HEK293 (cell line): ENCODE results near the gene BRCA1.
A peak's percentile ranks its signal among the peaks of the same experiment; 100 is the strongest.

ENCODE experiments used
- CTCF ChIA-PET: fragments of 350-600 bp; formaldehyde crosslinking; extraction: SDS; loops from one replicate; lab custom pipeline; 2021; ENCODE audit warnings: antibody characterized with exemption; lab: Yijun Ruan, JAX
- POLR2A ChIA-PET: fragments of 300-600 bp; formaldehyde crosslinking; extraction: SDS; loops from one replicate; lab custom pipeline; 2020; ENCODE audit warnings: antibody characterized with exemption, inconsistent platforms; lab: Yijun Ruan, JAX
- H3K27ac ChIP-seq: fragments of 200-500 bp; sonication (Bioruptor generic); 2 replicates; pipeline ENCODE4 v1.5.1; 2014; ENCODE audit warnings: low read depth, low read length, control low read depth, inconsistent platforms; ENCODE audit errors: extremely low read depth
- H3K36me3 ChIP-seq, 2 experiments: fragments of 200-500 bp in 1 of 2; sonication (Bioruptor generic) in 1 of 2; 1 replicate in 1 of 2; 2 replicates in 1 of 2; pipeline ENCODE4 v1.5.1; 2014 to 2017; ENCODE audit warnings: inconsistent platforms in 2 of 2, low read length in 2 of 2; ENCODE audit not compliant: control insufficient read depth in 2 of 2, insufficient read depth in 1 of 2
- H3K4me1 ChIP-seq: fragments of 200-500 bp; sonication (Bioruptor generic); 2 replicates; pipeline ENCODE4 v1.5.1; 2014; ENCODE audit warnings: mild to moderate bottlenecking, low read length, inconsistent platforms; ENCODE audit not compliant: control insufficient read depth, insufficient read depth
- H3K4me3 ChIP-seq: 2 replicates; pipeline ENCODE4 v1.5.1; 2011; ENCODE audit warnings: low read depth, mild to moderate bottlenecking, control low read depth, low read length, moderate library complexity
- H3K9me3 ChIP-seq: fragments of 200-500 bp; sonication (Bioruptor generic); 2 replicates; pipeline ENCODE4 v1.5.1; 2014; ENCODE audit warnings: low read depth, low read length, inconsistent platforms; ENCODE audit not compliant: control insufficient read depth, insufficient read depth
- GLIS2 ChIP-seq: fragments of 450-650 bp; formaldehyde crosslinking; IDR thresholded peaks from 2 replicates; pipeline ENCODE4 v1.5.1; 2016; ENCODE audit warnings: missing biosample characterization, missing genetic modification characterization
- IKZF3 ChIP-seq: fragments of 450-650 bp; IDR thresholded peaks from 2 replicates; pipeline ENCODE4 v1.5.0; 2018; ENCODE audit warnings: missing biosample characterization, mild to moderate bottlenecking, missing genetic modification characterization, moderate library complexity
- SP2 ChIP-seq: fragments of 450-650 bp; formaldehyde crosslinking; IDR thresholded peaks from 2 replicates; pipeline ENCODE4 v1.5.1; 2016; ENCODE audit warnings: missing biosample characterization, missing genetic modification characterization
- SP7 ChIP-seq: fragments of 450-650 bp; formaldehyde crosslinking; IDR thresholded peaks from 2 replicates; pipeline ENCODE4 v1.5.1; 2016; ENCODE audit warnings: missing biosample characterization, missing genetic modification characterization
- ZBTB20 ChIP-seq: fragments of 450-650 bp; formaldehyde crosslinking; IDR thresholded peaks from 2 replicates; pipeline ENCODE4 v1.5.1; 2016; ENCODE audit warnings: missing biosample characterization, missing genetic modification characterization
- ZBTB26 ChIP-seq: fragments of 450-650 bp; formaldehyde crosslinking; optimal IDR thresholded peaks from 2 replicates; pipeline ENCODE3; 2016; ENCODE audit warnings: missing biosample characterization, mild to moderate bottlenecking, missing genetic modification characterization
- ZNF16 ChIP-seq: fragments of 450-650 bp; formaldehyde crosslinking; IDR thresholded peaks from 2 replicates; pipeline ENCODE4 v1.5.1; 2016; ENCODE audit warnings: low read depth, missing biosample characterization, missing genetic modification characterization
- ZNF175 ChIP-seq: fragments of 450-650 bp; formaldehyde crosslinking; IDR thresholded peaks from 2 replicates; pipeline ENCODE4 v1.5.1; 2016; ENCODE audit warnings: missing biosample characterization, missing genetic modification characterization
- ZNF221 ChIP-seq: fragments of 450-650 bp; formaldehyde crosslinking; IDR thresholded peaks from 2 replicates; pipeline ENCODE4 v1.5.1; 2017; ENCODE audit warnings: missing biosample characterization, missing genetic modification characterization, borderline replicate concordance
- ZNF24 ChIP-seq: fragments of 450-650 bp; formaldehyde crosslinking; IDR thresholded peaks from 2 replicates; pipeline ENCODE4 v1.5.1; 2016; ENCODE audit warnings: missing biosample characterization, missing genetic modification characterization
- ZNF248 ChIP-seq: fragments of 450-650 bp; formaldehyde crosslinking; IDR thresholded peaks from 2 replicates; pipeline ENCODE4 v1.5.1; 2017; ENCODE audit warnings: missing biosample characterization, missing genetic modification characterization
- ZNF394 ChIP-seq: fragments of 450-650 bp; formaldehyde crosslinking; IDR thresholded peaks from 2 replicates; pipeline ENCODE4 v1.5.1; 2016; ENCODE audit warnings: missing biosample characterization, missing genetic modification characterization, mild to moderate bottlenecking, moderate library complexity, borderline replicate concordance
- ZNF416 ChIP-seq: fragments of 450-650 bp; formaldehyde crosslinking; IDR thresholded peaks from 2 replicates; pipeline ENCODE4 v1.5.1; 2016; ENCODE audit warnings: missing biosample characterization, missing genetic modification characterization
- ZNF549 ChIP-seq: fragments of 450-650 bp; IDR thresholded peaks from 2 replicates; pipeline ENCODE4 v1.5.1; 2018; ENCODE audit warnings: missing biosample characterization, missing genetic modification characterization, mild to moderate bottlenecking, inconsistent platforms, moderate library complexity
- ZNF621 ChIP-seq: fragments of 450-650 bp; formaldehyde crosslinking; IDR thresholded peaks from 2 replicates; pipeline ENCODE4 v1.5.1; 2017; ENCODE audit warnings: missing biosample characterization, missing genetic modification characterization
- ZNF660 ChIP-seq: fragments of 450-650 bp; IDR thresholded peaks from 2 replicates; pipeline ENCODE4 v1.5.1; 2018; ENCODE audit warnings: missing biosample characterization, mild to moderate bottlenecking, missing genetic modification characterization
- ZNF677 ChIP-seq: fragments of 450-650 bp; IDR thresholded peaks from 2 replicates; pipeline ENCODE4 v1.5.0; 2018; ENCODE audit warnings: missing biosample characterization, mild to moderate bottlenecking, missing genetic modification characterization, moderate library complexity
- ZNF777 ChIP-seq: fragments of 450-650 bp; formaldehyde crosslinking; IDR thresholded peaks from 2 replicates; pipeline ENCODE4 v1.5.1; 2017; ENCODE audit warnings: missing biosample characterization, missing genetic modification characterization, borderline replicate concordance
- ZNF843 ChIP-seq: fragments of 450-650 bp; formaldehyde crosslinking; IDR thresholded peaks from 2 replicates; pipeline ENCODE4 v1.5.1; 2016; ENCODE audit warnings: missing biosample characterization, missing genetic modification characterization
- ZXDB ChIP-seq: fragments of 450-650 bp; formaldehyde crosslinking; IDR thresholded peaks from 2 replicates; pipeline ENCODE4 v1.5.1; 2016; ENCODE audit warnings: missing biosample characterization, missing genetic modification characterization
- TF ChIP-seq, protein P1 (sequence below): fragments of 450-650 bp; formaldehyde crosslinking; IDR thresholded peaks from 2 replicates; pipeline ENCODE4 v1.5.1; 2016; ENCODE audit warnings: missing biosample characterization, missing genetic modification characterization, borderline replicate concordance
- TF ChIP-seq, protein P2 (sequence below): fragments of 450-650 bp; formaldehyde crosslinking; IDR thresholded peaks from 2 replicates; pipeline ENCODE4 v1.5.1; 2016; ENCODE audit warnings: missing biosample characterization, missing genetic modification characterization
- TF ChIP-seq, protein P3 (sequence below): fragments of 450-650 bp; formaldehyde crosslinking; IDR thresholded peaks from 2 replicates; pipeline ENCODE4 v1.5.1; 2016; ENCODE audit warnings: missing biosample characterization, missing genetic modification characterization
- TF ChIP-seq, protein P4 (sequence below): sonication (generic); formaldehyde crosslinking; IDR thresholded peaks from 2 replicates; pipeline ENCODE4 v1.8.1; 2022; ENCODE audit warnings: mild to moderate bottlenecking, moderate library complexity, missing genetic modification reagents

Gene BRCA1

DNA sequence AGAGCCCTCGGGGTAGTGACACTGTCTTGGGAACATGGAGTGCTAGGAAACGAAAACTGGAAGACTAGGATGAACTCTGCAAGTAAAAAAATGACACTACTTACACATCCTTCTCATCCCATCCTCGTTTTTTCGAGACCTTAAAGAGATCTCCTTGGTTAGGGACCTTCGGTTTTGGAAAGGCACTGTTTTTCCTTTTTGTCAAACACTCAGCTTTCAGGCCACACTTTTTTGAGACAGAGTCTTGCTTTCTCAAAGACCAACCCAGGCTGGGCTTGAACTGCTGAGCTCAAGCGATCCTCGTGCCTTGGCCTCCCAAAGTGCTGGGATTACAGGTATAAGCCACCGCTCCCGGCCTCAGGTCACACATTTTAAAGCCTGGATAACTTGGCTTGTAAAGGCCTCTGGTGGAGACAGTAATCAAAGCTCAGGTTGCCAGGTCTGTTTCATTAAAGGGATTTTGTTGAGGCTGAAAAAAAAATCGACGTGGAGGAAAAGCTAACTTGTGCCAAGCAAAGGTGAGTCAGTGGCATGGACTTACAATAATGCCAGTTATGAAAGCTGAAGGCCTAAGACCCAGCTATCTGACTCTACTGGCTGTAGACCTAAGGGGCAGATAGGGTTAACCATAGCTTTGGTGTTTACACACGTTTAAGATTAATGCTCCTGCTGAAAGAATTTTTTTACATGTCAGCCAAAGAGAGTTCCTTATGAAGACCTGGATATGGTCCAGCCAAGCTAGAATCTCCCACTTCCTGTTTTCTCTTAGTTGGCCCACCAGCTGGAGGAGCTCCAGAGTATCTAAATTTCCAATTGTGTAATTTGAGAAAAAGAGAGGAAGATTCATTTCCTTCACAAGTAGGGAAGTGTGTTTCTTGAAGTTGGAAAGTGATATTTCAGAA lies 46.7 kb upstream of the BRCA1 start (continued):
- TF ChIP-seq ZNF16 (no peak), ZNF221 (tag by site-specific recombination) (no peak), ZNF416 (tag by site-specific recombination) (no peak), ZNF549 (tag by site-specific recombination) (no peak)
- TF ChIP-seq, all 188 proteins: peak for 10

DNA sequence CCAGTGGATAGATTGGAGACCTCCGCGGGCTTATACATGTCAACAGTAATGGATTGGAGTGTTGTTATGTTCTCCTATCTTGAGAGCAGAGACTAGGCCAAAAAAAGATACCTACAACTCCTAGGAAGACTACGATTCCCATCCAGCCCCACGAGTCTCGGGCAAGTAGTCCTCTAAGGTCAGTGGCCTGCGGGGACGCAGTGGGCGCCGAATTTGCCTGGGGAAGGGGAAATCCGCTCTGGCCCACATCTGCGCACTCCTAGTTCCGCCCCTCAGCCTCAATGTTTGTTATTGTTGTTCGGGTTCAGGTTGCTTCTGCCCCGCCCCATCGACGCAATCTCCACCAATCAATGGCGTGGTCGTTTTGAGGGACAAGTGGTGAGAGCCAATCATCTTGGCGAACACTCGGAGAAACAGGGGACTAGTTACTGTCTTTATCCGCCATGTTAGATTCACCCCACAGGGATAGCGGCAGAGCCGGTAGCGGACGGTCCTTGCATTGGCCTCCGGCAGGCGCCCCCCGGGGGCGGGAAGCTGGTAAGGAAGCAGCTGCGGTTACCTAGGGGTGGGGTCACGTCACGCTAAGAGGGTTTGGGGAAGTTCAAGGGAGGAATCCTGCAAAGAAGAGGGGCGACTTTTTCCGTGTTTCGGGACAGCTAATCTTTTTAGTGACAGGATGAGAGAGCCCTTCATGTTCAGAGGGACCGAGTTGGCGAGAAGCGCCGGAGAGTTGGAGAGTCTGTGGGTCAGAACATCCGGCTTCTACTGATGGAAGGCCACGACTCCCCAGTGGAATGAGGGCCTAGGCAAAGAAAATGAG lies 45.8 kb upstream of the BRCA1 start, which contains the start of gene NBR1:
Gene NBR1, plus strand, starts transcription at position 449 of the 820 bp plus-strand sequence. CDS start 4,586 bp downstream, outside the sequence.
- peak within 1 kb of the TSS; percentile 72 for H3K27ac ChIP-seq
- no peaks in the 10 kb centered on the region for H3K9me3 ChIP-seq
- CTCF ChIA-PET: interaction anchor here (0.9 to 1.1 kb wide), 3 partner anchors 28 to 314 kb away, joined by 3 read pairs; no protein-coding TSS in a partner anchor
- H3K36me3 ChIP-seq: peaks cover 0 to 22% of the 10 kb centered on the region in 2 experiments
- peaks cover 4% of the 10 kb centered on the region; the same call in 1 of the 2 replicates for H3K4me1 ChIP-seq
- POLR2A ChIA-PET: interaction anchor here (0.9 to 1.9 kb wide), 7 partner anchors 46 to 347 kb away, joined by 3 to 17 read pairs (median 8); partner anchors contain the start of genes BECN1, BRCA1, RPL27 and VAT1
- peak within 1 kb of the TSS; percentile 91 for H3K4me3 ChIP-seq
- TF ChIP-seq ZNF843 (tag by site-specific recombination): no peak
- peak; percentile 96 for TF ChIP-seq GLIS2 (tag by site-specific recombination)
- peak; percentile 98 for TF ChIP-seq SP2 (tag by site-specific recombination)
- peak; percentile 40; the same call in 1 of the 2 replicates for TF ChIP-seq ZNF660 (tag by site-specific recombination)
- TF ChIP-seq ZNF394 (tag by site-specific recombination): peak; percentile 65
- TF ChIP-seq ZBTB20: peak; percentile 46
- TF ChIP-seq, protein P1, sequence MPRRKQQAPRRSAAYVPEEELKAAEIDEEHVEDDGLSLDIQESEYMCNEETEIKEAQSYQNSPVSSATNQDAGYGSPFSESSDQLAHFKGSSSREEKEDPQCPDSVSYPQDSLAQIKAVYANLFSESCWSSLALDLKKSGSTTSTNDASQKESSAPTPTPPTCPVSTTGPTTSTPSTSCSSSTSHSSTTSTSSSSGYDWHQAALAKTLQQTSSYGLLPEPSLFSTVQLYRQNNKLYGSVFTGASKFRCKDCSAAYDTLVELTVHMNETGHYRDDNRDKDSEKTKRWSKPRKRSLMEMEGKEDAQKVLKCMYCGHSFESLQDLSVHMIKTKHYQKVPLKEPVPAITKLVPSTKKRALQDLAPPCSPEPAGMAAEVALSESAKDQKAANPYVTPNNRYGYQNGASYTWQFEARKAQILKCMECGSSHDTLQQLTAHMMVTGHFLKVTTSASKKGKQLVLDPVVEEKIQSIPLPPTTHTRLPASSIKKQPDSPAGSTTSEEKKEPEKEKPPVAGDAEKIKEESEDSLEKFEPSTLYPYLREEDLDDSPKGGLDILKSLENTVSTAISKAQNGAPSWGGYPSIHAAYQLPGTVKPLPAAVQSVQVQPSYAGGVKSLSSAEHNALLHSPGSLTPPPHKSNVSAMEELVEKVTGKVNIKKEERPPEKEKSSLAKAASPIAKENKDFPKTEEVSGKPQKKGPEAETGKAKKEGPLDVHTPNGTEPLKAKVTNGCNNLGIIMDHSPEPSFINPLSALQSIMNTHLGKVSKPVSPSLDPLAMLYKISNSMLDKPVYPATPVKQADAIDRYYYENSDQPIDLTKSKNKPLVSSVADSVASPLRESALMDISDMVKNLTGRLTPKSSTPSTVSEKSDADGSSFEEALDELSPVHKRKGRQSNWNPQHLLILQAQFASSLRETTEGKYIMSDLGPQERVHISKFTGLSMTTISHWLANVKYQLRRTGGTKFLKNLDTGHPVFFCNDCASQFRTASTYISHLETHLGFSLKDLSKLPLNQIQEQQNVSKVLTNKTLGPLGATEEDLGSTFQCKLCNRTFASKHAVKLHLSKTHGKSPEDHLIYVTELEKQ (tag by site-specific recombination): no peak
- TF ChIP-seq, protein P2, sequence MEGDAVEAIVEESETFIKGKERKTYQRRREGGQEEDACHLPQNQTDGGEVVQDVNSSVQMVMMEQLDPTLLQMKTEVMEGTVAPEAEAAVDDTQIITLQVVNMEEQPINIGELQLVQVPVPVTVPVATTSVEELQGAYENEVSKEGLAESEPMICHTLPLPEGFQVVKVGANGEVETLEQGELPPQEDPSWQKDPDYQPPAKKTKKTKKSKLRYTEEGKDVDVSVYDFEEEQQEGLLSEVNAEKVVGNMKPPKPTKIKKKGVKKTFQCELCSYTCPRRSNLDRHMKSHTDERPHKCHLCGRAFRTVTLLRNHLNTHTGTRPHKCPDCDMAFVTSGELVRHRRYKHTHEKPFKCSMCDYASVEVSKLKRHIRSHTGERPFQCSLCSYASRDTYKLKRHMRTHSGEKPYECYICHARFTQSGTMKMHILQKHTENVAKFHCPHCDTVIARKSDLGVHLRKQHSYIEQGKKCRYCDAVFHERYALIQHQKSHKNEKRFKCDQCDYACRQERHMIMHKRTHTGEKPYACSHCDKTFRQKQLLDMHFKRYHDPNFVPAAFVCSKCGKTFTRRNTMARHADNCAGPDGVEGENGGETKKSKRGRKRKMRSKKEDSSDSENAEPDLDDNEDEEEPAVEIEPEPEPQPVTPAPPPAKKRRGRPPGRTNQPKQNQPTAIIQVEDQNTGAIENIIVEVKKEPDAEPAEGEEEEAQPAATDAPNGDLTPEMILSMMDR: peak; percentile 76; the same call in 1 of the 2 replicates
- no peak; the same call in 1 of the 2 replicates for TF ChIP-seq ZNF777 (tag by site-specific recombination)
- TF ChIP-seq, protein P3, sequence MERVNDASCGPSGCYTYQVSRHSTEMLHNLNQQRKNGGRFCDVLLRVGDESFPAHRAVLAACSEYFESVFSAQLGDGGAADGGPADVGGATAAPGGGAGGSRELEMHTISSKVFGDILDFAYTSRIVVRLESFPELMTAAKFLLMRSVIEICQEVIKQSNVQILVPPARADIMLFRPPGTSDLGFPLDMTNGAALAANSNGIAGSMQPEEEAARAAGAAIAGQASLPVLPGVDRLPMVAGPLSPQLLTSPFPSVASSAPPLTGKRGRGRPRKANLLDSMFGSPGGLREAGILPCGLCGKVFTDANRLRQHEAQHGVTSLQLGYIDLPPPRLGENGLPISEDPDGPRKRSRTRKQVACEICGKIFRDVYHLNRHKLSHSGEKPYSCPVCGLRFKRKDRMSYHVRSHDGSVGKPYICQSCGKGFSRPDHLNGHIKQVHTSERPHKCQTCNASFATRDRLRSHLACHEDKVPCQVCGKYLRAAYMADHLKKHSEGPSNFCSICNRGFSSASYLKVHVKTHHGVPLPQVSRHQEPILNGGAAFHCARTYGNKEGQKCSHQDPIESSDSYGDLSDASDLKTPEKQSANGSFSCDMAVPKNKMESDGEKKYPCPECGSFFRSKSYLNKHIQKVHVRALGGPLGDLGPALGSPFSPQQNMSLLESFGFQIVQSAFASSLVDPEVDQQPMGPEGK (tag by site-specific recombination): peak; percentile 93
- TF ChIP-seq, protein P4, sequence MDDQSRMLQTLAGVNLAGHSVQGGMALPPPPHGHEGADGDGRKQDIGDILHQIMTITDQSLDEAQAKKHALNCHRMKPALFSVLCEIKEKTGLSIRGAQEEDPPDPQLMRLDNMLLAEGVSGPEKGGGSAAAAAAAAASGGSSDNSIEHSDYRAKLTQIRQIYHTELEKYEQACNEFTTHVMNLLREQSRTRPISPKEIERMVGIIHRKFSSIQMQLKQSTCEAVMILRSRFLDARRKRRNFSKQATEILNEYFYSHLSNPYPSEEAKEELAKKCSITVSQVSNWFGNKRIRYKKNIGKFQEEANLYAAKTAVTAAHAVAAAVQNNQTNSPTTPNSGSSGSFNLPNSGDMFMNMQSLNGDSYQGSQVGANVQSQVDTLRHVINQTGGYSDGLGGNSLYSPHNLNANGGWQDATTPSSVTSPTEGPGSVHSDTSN (CRISPR knock-in tag): peak; percentile 98
- TF ChIP-seq ZXDB (tag by site-specific recombination): 0 out of 2 replicates have a peak, but pooled peaks have one; percentile 27
- no peak for TF ChIP-seq ZNF175 (tag by site-specific recombination)
- TF ChIP-seq ZNF677 (tag by site-specific recombination): no peak
- TF ChIP-seq SP7: peak; percentile 13; the same call in 1 of the 2 replicates
- TF ChIP-seq ZNF24 (tag by site-specific recombination): 0 out of 2 replicates have a peak, but pooled peaks have one; percentile 10
- peak; percentile 58; the same call in 1 of the 2 replicates for TF ChIP-seq IKZF3
- TF ChIP-seq ZBTB26: no peak
- TF ChIP-seq ZNF248 (tag by site-specific recombination): no peak
- no peak for TF ChIP-seq ZNF621 (tag by site-specific recombination)
